ENCODE data around the gene TLN1. TPM values are rescaled to one million over a fixed set of nuclear protein-coding genes. Genes with fewer than 3 reads are reported as not detected.

TLN1 gene
- total RNA-seq, 1 donor from 2014 or later = 114 TPM

GRCh38 chr9:35717132-35717870 is 14.7 kb downstream of the TLN1 start:
- no peak for TF ChIP-seq CTCF (conservative IDR thresholded peaks at IDR 0.05; ENCODE audit: low read depth, low read length)
- DNase-seq (ENCODE audit: low read depth) = no peak
- no peak overlapping the region for H3K4me3 ChIP-seq (ENCODE audit: low read depth, low read length)

DNA sequence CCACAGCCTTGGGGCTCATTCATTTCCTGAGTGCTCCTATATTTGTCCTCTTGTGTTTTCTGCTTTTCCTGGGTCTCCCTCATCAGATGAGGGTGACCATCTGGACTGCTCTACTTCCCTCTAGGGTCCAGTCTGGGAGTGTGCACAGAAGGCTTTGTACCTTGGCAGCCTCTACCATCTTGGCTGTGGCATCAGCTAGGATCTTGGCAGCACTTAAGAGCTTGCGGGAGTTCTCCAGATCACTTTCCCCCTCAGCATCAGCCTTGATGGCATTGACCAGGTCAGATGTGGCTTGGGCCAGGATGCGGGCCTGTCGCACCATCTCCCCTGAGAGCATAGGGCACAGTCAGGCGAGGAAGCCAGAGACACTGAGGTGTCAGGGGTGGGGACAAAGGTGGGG is 15.8 kb downstream of the TLN1 start:
- no peak overlapping the region for H3K4me3 ChIP-seq (ENCODE audit: low read depth, low read length)
- TF ChIP-seq CTCF (conservative IDR thresholded peaks at IDR 0.05; ENCODE audit: low read depth, low read length) = peak; percentile 21
- DNase-seq (ENCODE audit: low read depth) = no peak

GRCh38 chr9:35714579-35715252 is 17.3 kb downstream of the TLN1 start:
- no peak overlapping the region for H3K4me3 ChIP-seq (ENCODE audit: low read depth, low read length)
- DNase-seq (ENCODE audit: low read depth) = no peak
- TF ChIP-seq CTCF (conservative IDR thresholded peaks at IDR 0.05; ENCODE audit: low read depth, low read length) = no peak

- TF ChIP-seq CTCF (conservative IDR thresholded peaks at IDR 0.05; ENCODE audit: low read depth, low read length) = no peak
- DNase-seq (ENCODE audit: low read depth) = no peak
- no peak overlapping the region for H3K4me3 ChIP-seq (ENCODE audit: low read depth, low read length)
These were observed 17.9 kb downstream of the TLN1 start for GRCh38 chr9:35714123-35714522.

DNA sequence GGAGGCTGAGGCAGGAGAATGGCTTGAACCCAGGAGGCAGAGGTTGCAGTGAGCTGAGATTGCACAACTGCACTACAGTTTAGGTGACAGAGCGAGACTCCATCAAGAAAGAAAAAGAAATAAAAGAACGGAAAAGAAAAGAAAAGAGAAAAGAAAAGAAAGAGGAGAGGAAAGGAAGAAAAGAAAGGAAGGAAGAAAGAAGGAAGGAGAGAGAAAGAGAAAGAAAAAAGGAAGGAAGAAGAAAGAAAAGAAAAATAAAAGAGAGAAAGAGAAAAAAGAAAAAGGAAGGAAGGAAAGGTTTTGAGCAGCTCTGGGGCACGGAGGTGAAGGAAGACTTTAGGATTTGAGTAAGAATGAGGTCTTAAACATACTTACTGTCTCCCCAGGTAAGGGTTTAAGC is 18.4 kb downstream of the TLN1 start:
- H3K4me3 ChIP-seq (ENCODE audit: low read depth, low read length) = no peak overlapping the region
- no peak for DNase-seq (ENCODE audit: low read depth)
- no peak for TF ChIP-seq CTCF (conservative IDR thresholded peaks at IDR 0.05; ENCODE audit: low read depth, low read length)

DNA sequence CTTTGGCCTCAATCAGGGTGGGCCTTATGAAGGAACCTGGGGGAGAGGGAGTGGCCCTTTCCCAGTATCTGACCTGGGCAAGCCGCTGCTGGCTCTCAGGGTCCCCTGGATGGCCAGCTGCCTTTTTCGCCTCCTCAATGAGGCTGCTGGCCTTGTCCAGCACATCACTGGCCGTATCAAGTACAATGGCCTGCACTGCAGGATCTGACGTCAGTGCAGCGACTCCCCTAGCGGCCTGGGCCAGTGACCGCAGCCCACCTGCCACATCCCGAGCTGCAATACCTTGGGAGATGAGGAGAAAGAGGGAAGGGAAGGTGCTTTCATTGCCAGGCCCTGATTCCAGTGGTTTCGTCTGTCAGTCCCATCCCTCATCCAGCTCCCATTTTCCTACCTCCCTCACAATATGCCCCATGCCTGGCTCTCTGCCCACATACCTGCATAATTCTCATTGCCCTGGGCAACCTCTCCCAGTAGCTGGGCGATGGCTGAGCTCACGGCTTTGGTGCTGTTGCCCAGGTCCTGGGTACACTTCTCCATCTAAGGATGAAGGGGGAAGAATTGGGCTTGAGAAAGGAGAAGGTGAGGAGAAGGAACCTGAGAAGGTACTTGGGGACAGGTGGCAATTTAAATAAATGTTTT is 19.1 kb downstream of the TLN1 start:
- DNase-seq (ENCODE audit: low read depth) = no peak
- H3K4me3 ChIP-seq (ENCODE audit: low read depth, low read length) = no peak overlapping the region
- TF ChIP-seq CTCF (conservative IDR thresholded peaks at IDR 0.05; ENCODE audit: low read depth, low read length) = no peak

Measured in epithelial cell of proximal tubule (primary cell).